HEK293 (cell line): Measurements from ENCODE around the gene CFAP107.
"Not testable (repeated sequence)": the region's sequence is repeated elsewhere in the genome, so short reads cannot be mapped to it uniquely, and the experiment has no call there.

Experiments
- CTCF ChIA-PET: fragments of 350-600 bp; formaldehyde crosslinking; extraction: SDS; loops from one replicate; lab custom pipeline; 2021; ENCODE audit warnings: antibody characterized with exemption; lab: Yijun Ruan, JAX
- POLR2A ChIA-PET: fragments of 300-600 bp; formaldehyde crosslinking; extraction: SDS; loops from one replicate; lab custom pipeline; 2020; ENCODE audit warnings: antibody characterized with exemption, inconsistent platforms; lab: Yijun Ruan, JAX
- H3K27ac ChIP-seq: fragments of 200-500 bp; sonication (Bioruptor generic); 2 replicates; pipeline ENCODE4 v1.5.1; 2014; ENCODE audit warnings: low read depth, low read length, control low read depth, inconsistent platforms; ENCODE audit errors: extremely low read depth
- H3K36me3 ChIP-seq, 2 experiments: fragments of 200-500 bp in 1 of 2; sonication (Bioruptor generic) in 1 of 2; 1 replicate in 1 of 2; 2 replicates in 1 of 2; pipeline ENCODE4 v1.5.1; 2014 to 2017; ENCODE audit warnings: inconsistent platforms in 2 of 2, low read length in 2 of 2; ENCODE audit not compliant: control insufficient read depth in 2 of 2, insufficient read depth in 1 of 2
- H3K4me1 ChIP-seq: fragments of 200-500 bp; sonication (Bioruptor generic); 2 replicates; pipeline ENCODE4 v1.5.1; 2014; ENCODE audit warnings: mild to moderate bottlenecking, low read length, inconsistent platforms; ENCODE audit not compliant: control insufficient read depth, insufficient read depth
- H3K4me3 ChIP-seq: 2 replicates; pipeline ENCODE4 v1.5.1; 2011; ENCODE audit warnings: low read depth, mild to moderate bottlenecking, control low read depth, low read length, moderate library complexity
- H3K9me3 ChIP-seq: fragments of 200-500 bp; sonication (Bioruptor generic); 2 replicates; pipeline ENCODE4 v1.5.1; 2014; ENCODE audit warnings: low read depth, low read length, inconsistent platforms; ENCODE audit not compliant: control insufficient read depth, insufficient read depth
- HOXC10 ChIP-seq: sonication (generic); formaldehyde crosslinking; IDR thresholded peaks from 2 replicates; pipeline ENCODE4 v1.8.1; 2023; ENCODE audit warnings: mild to moderate bottlenecking, missing genetic modification reagents
- IKZF3 ChIP-seq: fragments of 450-650 bp; IDR thresholded peaks from 2 replicates; pipeline ENCODE4 v1.5.0; 2018; ENCODE audit warnings: missing biosample characterization, mild to moderate bottlenecking, missing genetic modification characterization, moderate library complexity
- KLF7 ChIP-seq: fragments of 450-650 bp; formaldehyde crosslinking; IDR thresholded peaks from 2 replicates; pipeline ENCODE4 v1.5.1; 2016; ENCODE audit warnings: missing biosample characterization, missing genetic modification characterization, borderline replicate concordance
- MEIS1 ChIP-seq: sonication (generic); formaldehyde crosslinking; IDR thresholded peaks from 2 replicates; pipeline ENCODE4 v1.8.1; 2022; ENCODE audit warnings: missing genetic modification reagents, mild to moderate bottlenecking, borderline replicate concordance
- SETDB1 ChIP-seq: IDR thresholded peaks from one replicate; pipeline ENCODE4 v1.6.1; 2017; ENCODE audit warnings: mild to moderate bottlenecking, low read length, moderate library complexity, mixed read lengths; ENCODE audit not compliant: insufficient read length
- ZNF114 ChIP-seq: fragments of 450-650 bp; formaldehyde crosslinking; IDR thresholded peaks from 2 replicates; pipeline ENCODE4 v1.5.0; 2017; ENCODE audit warnings: missing biosample characterization, missing genetic modification characterization
- ZNF19 ChIP-seq: fragments of 450-650 bp; formaldehyde crosslinking; IDR thresholded peaks from 2 replicates; pipeline ENCODE4; 2016; ENCODE audit warnings: missing biosample characterization, missing genetic modification characterization, low read depth
- ZNF341 ChIP-seq: fragments of 450-650 bp; formaldehyde crosslinking; IDR thresholded peaks from 2 replicates; pipeline ENCODE4; 2016; ENCODE audit warnings: low read depth, missing biosample characterization, missing genetic modification characterization
- ZNF416 ChIP-seq: fragments of 450-650 bp; formaldehyde crosslinking; IDR thresholded peaks from 2 replicates; pipeline ENCODE4 v1.5.1; 2016; ENCODE audit warnings: missing biosample characterization, missing genetic modification characterization
- ZNF548 ChIP-seq: fragments of 450-650 bp; formaldehyde crosslinking; IDR thresholded peaks from 2 replicates; pipeline ENCODE4 v1.5.1; 2016; ENCODE audit warnings: missing biosample characterization, missing genetic modification characterization
- ZNF610 ChIP-seq: fragments of 450-650 bp; formaldehyde crosslinking; IDR thresholded peaks from 2 replicates; pipeline ENCODE4 v1.5.1; 2016; ENCODE audit warnings: missing biosample characterization, missing genetic modification characterization, borderline replicate concordance
- ZNF654 ChIP-seq: fragments of 450-650 bp; formaldehyde crosslinking; IDR thresholded peaks from 2 replicates; pipeline ENCODE4 v1.5.1; 2016; ENCODE audit warnings: low read depth, missing biosample characterization, missing genetic modification characterization
- ZNF670 ChIP-seq: fragments of 450-650 bp; formaldehyde crosslinking; IDR thresholded peaks from 2 replicates; pipeline ENCODE4 v1.5.1; 2016; ENCODE audit warnings: missing biosample characterization, missing genetic modification characterization, low read depth
- ZNF701 ChIP-seq: fragments of 450-650 bp; formaldehyde crosslinking; IDR thresholded peaks from 2 replicates; pipeline ENCODE4 v1.5.1; 2016; ENCODE audit warnings: missing biosample characterization, missing genetic modification characterization
- TF ChIP-seq, protein P1 (sequence below): fragments of 450-650 bp; formaldehyde crosslinking; IDR thresholded peaks from 2 replicates; pipeline ENCODE4 v1.5.1; 2017; ENCODE audit warnings: missing biosample characterization, mild to moderate bottlenecking, missing genetic modification characterization, moderate library complexity
- TF ChIP-seq, protein P2 (sequence below): fragments of 450-650 bp; formaldehyde crosslinking; IDR thresholded peaks from 2 replicates; pipeline ENCODE4 v1.5.1; 2016; ENCODE audit warnings: missing biosample characterization, missing genetic modification characterization
- TF ChIP-seq, protein P3 (sequence below): fragments of 450-650 bp; formaldehyde crosslinking; IDR thresholded peaks from 2 replicates; pipeline ENCODE4 v1.5.1; 2017; ENCODE audit warnings: missing biosample characterization, missing genetic modification characterization

Gene CFAP107

DNA sequence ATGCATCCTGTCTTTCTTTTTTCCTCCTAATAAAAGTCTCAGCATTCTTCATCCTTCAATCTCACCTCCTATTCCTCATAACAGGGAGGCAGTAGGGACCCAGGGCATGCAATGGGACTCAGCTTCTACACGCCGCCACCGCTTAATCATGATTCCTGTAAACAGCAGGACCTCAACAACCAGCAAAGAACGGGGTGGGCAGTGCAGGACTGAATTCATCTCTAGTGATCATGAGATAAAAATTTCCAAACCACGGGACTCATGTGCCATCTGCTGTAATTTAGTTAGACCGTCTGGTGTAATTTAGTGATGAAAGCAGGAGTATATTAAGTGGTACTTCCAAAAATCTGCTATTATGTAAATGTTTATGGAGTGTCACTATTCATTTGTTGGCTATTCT, 32.9 kb downstream of the CFAP107 start (continued):
- TF ChIP-seq, protein P1, sequence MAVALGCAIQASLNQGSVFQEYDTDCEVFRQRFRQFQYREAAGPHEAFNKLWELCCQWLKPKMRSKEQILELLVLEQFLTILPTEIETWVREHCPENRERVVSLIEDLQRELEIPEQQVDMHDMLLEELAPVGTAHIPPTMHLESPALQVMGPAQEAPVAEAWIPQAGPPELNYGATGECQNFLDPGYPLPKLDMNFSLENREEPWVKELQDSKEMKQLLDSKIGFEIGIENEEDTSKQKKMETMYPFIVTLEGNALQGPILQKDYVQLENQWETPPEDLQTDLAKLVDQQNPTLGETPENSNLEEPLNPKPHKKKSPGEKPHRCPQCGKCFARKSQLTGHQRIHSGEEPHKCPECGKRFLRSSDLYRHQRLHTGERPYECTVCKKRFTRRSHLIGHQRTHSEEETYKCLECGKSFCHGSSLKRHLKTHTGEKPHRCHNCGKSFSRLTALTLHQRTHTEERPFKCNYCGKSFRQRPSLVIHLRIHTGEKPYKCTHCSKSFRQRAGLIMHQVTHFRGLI (tag by site-specific recombination), result no peak
- TF ChIP-seq HOXC10 (no peak), IKZF3 (tag by site-specific recombination) (no peak), ZNF670 (tag by site-specific recombination) (no peak), KLF7 (tag by site-specific recombination) (no peak), ZNF701 (tag by site-specific recombination) (no peak), ZNF19 (tag by site-specific recombination) (no peak)
- TF ChIP-seq, protein P2, sequence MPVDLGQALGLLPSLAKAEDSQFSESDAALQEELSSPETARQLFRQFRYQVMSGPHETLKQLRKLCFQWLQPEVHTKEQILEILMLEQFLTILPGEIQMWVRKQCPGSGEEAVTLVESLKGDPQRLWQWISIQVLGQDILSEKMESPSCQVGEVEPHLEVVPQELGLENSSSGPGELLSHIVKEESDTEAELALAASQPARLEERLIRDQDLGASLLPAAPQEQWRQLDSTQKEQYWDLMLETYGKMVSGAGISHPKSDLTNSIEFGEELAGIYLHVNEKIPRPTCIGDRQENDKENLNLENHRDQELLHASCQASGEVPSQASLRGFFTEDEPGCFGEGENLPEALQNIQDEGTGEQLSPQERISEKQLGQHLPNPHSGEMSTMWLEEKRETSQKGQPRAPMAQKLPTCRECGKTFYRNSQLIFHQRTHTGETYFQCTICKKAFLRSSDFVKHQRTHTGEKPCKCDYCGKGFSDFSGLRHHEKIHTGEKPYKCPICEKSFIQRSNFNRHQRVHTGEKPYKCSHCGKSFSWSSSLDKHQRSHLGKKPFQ (tag by site-specific recombination), result no peak

DNA sequence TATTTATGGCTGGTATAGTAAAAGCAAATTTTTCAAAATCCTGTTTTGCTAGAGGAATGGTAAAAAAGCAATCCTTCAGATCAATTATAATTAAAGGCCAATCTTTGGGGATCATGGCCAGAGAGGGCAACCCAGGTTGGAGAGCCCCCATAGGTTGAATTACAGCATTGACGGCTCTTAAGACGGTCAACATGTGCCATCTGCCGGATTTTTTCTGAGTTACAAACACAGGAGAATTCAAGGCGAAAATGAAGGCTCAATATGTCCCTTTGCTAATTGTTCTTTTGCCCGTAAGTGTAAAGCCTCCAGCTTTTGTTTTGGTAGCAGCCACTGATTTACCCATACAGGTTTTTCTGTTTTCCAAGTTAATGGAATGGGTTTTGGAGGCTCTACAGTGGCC, 35.5 kb downstream of the CFAP107 start:
- H3K36me3 ChIP-seq, POLR2A ChIA-PET: not testable (repeated sequence)

DNA sequence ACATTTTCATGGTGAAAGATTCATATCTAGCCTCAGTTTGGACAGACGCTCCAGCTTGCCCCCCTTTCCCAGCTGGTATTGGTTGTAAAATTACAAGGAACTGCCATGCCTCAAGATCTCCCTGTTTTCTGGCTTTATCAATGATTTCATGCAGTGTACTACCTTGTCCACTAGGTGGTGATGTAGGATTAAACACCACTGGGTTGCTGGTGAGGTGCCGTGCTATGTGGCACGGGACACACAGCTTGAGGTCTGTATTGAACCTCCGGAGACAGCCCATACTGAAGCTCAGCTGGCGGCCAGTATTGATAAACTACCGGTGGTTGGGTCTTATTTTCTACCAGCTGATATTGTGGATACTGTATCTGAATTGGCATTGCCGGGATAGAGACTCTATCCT, 37.8 kb downstream of the CFAP107 start:
- H3K36me3 ChIP-seq, CTCF ChIA-PET, POLR2A ChIA-PET, H3K9me3 ChIP-seq, H3K27ac ChIP-seq, H3K4me1 ChIP-seq: not testable (repeated sequence)
- TF ChIP-seq ZNF654 (tag by site-specific recombination), result peak; percentile 48
- TF ChIP-seq, all 188 proteins: peak for 1; not testable (repeated sequence) for 187
- not testable (repeated sequence) for H3K4me3 ChIP-seq

More for the DNA sequence above, 35.5 kb downstream of the CFAP107 start:
- H3K27ac ChIP-seq, CTCF ChIA-PET, H3K4me1 ChIP-seq, H3K9me3 ChIP-seq, H3K4me3 ChIP-seq: not testable (repeated sequence)

DNA sequence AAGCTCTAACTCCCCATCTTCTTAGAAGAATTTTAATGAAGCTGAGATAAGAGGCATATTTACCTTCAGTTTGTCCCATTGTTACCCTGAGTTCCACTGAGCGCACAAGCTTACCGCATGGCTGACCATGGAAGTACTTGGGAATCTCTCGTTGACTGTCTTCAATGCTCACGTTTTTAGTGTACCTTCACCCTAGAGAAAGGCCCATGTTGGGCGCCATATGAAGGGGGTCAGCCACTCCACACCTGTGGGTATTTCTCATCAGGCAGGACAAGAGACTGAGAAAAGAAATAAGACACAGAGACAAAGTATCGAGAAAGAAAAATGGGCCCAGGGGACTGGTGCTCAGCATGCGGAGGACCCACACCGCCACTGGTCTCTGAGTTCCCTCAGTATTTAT, 38.7 kb downstream of the CFAP107 start:
- CTCF ChIA-PET, result interaction anchor here (0.7 to 0.9 kb wide), 3 partner anchors 19 to 97 kb away, joined by 3 to 5 read pairs (median 4); no protein-coding TSS in a partner anchor
- peak; percentile 63 for TF ChIP-seq SETDB1
- TF ChIP-seq, all 188 proteins: peak for 1; not testable (repeated sequence) for 187
- H3K36me3 ChIP-seq, POLR2A ChIA-PET, H3K9me3 ChIP-seq, H3K27ac ChIP-seq, H3K4me1 ChIP-seq, H3K4me3 ChIP-seq: not testable (repeated sequence)

DNA sequence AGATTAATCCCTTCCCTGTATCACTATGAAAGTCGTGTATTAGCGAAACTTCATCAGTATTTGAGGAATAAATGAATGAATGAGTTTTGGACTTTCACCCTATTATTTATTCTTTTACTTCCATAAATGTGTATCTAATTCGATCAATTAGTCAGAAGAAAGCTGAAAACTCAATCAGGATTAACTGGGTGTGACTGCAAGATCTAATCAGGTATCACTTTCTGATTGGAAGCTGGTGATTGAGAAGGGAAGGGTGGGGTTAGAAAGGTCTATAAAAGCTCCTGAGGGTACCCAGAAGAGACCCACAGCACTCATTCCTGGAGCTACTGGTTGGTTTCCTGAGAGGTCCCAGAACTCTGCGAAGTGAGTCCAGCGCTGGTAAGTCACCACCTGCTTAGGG, 45.1 kb downstream of the CFAP107 start, which contains the start of gene PRAMEF1:
TSS of gene PRAMEF1 (plus strand) at position 301 of the 400 bp plus-strand sequence. CDS start 1,831 bp downstream, outside the sequence.
- CTCF ChIA-PET, H3K4me1 ChIP-seq, H3K4me3 ChIP-seq, H3K27ac ChIP-seq, POLR2A ChIA-PET, H3K9me3 ChIP-seq, H3K36me3 ChIP-seq: not testable (repeated sequence)

DNA sequence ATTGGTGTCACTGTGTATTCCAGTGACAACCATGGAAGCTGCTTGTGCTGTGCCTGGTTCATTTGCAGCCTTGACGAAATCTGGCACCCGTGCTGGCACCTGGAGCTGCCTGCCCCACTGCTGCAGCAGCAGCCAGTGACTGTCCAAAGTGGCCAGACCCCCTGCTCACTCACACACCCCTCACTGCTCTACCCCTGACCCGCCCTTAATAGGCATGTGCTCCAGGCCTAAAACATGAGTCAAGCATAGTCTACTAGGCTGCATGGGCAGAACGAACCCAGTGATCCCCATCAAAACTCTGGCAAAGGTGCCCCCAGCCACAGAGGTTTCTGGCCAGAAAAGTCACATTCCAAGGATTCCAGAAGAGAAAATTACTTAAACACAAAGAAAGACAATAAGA, 52.9 kb downstream of the CFAP107 start:
- Histone ChIP-seq H3K4me3 (no peak overlapping the region), H3K9me3 (no peaks in the 10 kb centered on the region), H3K36me3 (no peaks in the 10 kb centered on the region), H3K27ac (no peak overlapping the region), H3K4me1 (no peaks in the 10 kb centered on the region)
- ChIA-PET CTCF (no interaction called here), POLR2A (no interaction called here)
- no peak for TF ChIP-seq ZNF114 (tag by site-specific recombination)
- TF ChIP-seq ZNF341 (tag by site-specific recombination), result no peak
- no peak for TF ChIP-seq ZNF548 (tag by site-specific recombination)
- TF ChIP-seq, protein P3, sequence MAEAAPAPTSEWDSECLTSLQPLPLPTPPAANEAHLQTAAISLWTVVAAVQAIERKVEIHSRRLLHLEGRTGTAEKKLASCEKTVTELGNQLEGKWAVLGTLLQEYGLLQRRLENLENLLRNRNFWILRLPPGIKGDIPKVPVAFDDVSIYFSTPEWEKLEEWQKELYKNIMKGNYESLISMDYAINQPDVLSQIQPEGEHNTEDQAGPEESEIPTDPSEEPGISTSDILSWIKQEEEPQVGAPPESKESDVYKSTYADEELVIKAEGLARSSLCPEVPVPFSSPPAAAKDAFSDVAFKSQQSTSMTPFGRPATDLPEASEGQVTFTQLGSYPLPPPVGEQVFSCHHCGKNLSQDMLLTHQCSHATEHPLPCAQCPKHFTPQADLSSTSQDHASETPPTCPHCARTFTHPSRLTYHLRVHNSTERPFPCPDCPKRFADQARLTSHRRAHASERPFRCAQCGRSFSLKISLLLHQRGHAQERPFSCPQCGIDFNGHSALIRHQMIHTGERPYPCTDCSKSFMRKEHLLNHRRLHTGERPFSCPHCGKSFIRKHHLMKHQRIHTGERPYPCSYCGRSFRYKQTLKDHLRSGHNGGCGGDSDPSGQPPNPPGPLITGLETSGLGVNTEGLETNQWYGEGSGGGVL (tag by site-specific recombination), result no peak
- no peak for TF ChIP-seq MEIS1 (CRISPR knock-in tag)
- no peak for TF ChIP-seq ZNF416
- TF ChIP-seq ZNF610, result no peak
